Measurements from ENCODE around the gene WWTR1. TPM values are rescaled to one million over a fixed set of nuclear protein-coding genes. Genes with fewer than 3 reads are reported as not detected.

The WWTR1 gene
- total RNA-seq, 1 donor from 2014 or later = 143 TPM

- intact Hi-C loops (cut with DNase I) = no loop called here
- ATAC-seq (peak; percentile 22), DNase-seq (ENCODE audit: low spot score) (no peak)
Measured at GRCh38 chr3:149604125-149604875, 53.5 kb downstream of the WWTR1 start.

DNA sequence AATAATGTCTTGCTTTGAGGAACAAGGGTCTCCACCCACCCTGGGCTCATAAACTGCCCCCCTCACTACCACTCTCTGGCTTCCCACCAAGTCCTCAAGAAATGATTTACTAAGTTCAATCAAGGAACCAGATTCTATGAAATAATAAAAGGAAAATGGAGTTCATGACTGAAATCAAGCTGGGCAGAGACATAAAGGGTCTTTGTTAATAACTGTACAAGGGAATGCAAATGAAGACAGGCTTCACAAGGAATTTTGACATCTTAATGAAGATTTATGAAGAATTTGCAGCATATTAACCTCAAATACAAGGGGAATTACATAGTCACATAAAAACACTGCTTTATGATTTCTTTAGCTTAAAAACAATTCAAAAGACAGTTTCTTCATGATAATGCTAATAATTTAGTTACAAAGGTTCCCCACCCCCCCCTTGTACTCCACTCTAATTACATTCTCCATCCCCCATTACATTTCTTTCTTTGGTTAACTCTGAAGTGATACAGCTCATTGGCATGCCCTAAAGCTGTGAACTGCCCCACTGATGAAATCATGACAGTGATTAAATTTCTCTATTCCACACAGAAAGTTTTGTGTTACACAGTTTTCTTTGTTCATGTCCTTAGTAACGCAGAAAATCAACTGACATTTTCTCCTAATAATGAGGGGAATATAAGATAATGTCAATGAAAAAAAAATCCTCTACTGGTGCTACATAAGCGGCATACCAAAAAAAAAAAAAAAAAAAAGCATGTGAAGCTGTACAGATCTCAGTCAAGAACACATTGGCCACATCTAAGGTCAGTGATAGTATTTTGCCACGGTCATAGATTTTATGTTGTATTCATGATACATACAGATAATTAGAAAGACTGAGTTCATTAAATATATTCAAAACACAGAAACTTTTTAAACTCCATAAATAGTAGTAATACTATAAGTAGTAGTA lies 54.4 kb downstream of the WWTR1 start:
- DNase-seq (ENCODE audit: low spot score) = no peak
- no peak for ATAC-seq
- intact Hi-C loops (cut with DNase I) = no loop called here

- intact Hi-C loops (cut with DNase I) = no loop called here
- DNase-seq (ENCODE audit: low spot score) = no peak
- no peak for ATAC-seq
Measured at GRCh38 chr3:149600634-149601033, 57.2 kb downstream of the WWTR1 start.

DNA sequence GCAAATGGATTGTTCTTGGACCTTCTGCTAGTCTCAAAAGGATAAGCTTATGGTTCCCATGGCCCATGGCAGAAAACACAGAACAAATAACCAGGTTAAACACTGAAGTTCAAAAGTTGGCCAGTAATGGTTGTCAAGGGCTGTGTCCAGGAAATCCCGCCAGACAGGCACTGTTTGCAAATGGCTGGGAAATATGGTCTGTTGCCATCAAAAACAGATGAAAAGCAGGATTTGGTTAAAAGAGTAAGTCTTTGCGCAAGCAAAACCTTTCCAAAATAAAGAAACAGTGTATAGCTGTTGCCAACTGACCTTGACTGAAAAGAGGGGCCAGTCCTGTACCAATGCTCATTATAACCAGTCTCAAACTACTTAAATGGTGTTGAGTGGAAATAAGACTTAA lies 58.6 kb downstream of the WWTR1 start:
- ATAC-seq (peak; percentile 91), DNase-seq (ENCODE audit: low spot score) (no peak)
- intact Hi-C loops (cut with DNase I) = no loop called here

DNA sequence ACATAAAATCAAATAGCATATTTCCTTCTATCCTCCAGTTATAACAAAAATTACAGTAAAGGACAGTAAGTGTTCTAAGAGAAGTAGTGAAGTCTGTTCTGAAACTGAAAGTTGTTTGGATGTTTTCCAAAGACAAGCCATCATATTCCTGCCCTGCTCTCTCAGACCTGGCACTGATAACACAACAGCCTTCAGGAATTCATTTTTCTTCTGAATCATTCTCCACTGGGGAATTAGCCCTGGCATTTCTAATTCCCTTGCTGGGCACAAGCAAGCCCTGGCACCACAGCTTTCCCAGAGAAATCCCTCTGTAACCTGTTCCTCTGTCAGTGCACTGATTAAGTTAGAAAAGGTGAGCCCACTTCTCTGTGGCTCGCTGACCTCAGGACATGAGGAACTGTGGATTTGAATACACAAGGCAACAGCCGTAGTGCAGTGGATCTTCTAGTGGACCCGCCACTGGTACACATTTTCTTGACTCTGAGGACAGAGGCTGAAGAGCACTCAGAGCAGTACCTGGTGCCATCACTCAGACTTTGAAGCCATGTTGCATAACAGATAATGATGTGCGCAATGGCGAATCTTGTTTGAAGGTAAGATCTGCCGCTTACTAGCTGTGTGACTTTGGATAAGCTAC lies 61.6 kb downstream of the WWTR1 start:
- no peak for ATAC-seq
- DNase-seq (ENCODE audit: low spot score) = no peak
- intact Hi-C loops (cut with DNase I) = no loop called here

GRCh38 chr3:149593418-149594160 lies 64.2 kb downstream of the WWTR1 start:
- ATAC-seq = no peak
- no peak for DNase-seq (ENCODE audit: low spot score)
- intact Hi-C loops (cut with DNase I) = no loop called here

GRCh38 chr3:149592758-149593240 lies 65.0 kb downstream of the WWTR1 start:
- no peak for DNase-seq (ENCODE audit: low spot score)
- intact Hi-C loops (cut with DNase I) = no loop called here
- ATAC-seq = peak; percentile 74

DNA sequence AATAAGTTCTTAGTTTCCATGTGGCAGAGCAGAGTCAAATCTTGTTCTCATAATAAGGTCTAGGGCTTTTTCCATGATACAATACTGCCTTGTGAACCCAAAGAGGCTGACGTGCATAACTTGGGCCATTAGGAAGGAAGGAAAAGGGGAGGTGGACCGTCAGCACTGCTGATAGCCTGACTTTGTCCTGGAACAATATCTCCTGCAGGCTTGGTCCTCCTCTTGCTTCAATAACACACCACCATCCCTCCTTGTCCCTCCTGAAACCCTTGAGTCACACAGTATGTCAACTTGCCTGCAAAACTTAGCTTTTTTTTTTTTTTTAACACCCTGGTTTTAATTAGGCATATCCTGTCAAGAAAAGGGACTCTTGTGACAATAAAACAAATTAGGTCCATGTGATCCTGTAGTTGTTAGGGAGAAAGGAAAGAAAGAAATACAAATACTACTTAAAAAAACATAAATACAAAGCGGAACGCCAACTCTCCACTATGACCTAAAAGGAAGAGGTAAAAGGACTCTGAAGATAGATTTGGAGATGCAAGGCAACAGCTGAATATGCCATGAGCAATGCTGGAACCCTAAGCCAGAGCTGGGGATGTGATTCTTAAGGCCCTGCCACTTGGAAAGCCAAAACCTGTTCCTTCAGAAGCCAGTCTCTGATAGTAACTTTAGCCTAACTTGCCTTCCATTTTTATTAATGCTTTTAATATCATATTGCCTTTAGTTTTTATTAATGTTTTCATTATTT lies 67.0 kb downstream of the WWTR1 start:
- intact Hi-C loops (cut with DNase I) = no loop called here
- no peak for DNase-seq (ENCODE audit: low spot score)
- peak; percentile 29 for ATAC-seq

DNA sequence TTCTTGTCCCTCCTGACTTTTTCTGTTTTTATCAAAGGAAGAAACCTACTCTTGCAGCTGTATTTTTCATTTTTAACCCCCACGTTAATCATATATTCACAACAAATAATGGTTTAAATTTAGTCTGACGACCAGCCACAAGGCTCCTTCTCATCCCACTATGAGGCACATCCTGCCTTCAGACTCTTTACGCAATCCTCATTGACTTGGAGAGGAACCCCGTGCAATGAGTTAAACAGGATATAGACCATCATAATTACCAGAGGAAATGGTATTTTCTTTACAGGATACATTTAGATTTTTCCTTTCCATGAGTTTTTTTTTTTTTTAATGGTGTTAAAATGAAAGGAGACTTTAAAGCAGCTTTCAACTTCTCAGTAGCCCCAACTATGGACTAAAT lies 68.5 kb downstream of the WWTR1 start:
- ATAC-seq (no peak), DNase-seq (ENCODE audit: low spot score) (no peak)
- intact Hi-C loops (cut with DNase I) = no loop called here

DNA sequence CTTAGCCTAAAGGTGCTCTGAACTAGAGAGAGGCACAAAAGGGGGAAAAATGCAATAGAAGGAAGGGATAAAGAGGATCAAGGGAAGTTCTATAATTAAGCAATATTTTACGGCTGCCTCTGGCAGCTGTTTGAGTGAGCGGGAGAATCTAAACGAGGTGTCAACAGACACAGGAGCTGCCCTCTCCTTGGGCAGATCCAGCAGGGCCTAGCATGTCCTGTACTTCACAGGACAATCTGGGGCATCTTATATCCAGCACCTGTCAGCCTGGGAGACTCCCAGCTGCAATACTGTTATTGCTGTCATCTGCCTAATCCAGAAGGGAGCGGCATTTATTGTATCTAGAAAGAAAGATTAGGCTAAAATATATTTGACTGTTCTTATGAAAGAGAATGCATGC lies 68.9 kb downstream of the WWTR1 start:
- ATAC-seq = no peak
- intact Hi-C loops (cut with DNase I) = no loop called here

GRCh38 chr3:149587383-149587782 lies 70.4 kb downstream of the WWTR1 start:
- no peak for ATAC-seq
- no peak for DNase-seq (ENCODE audit: low spot score)
- intact Hi-C loops (cut with DNase I) = no loop called here

More for the DNA sequence above, 68.9 kb downstream of the WWTR1 start:
- no peak for DNase-seq (ENCODE audit: low spot score)

DNA sequence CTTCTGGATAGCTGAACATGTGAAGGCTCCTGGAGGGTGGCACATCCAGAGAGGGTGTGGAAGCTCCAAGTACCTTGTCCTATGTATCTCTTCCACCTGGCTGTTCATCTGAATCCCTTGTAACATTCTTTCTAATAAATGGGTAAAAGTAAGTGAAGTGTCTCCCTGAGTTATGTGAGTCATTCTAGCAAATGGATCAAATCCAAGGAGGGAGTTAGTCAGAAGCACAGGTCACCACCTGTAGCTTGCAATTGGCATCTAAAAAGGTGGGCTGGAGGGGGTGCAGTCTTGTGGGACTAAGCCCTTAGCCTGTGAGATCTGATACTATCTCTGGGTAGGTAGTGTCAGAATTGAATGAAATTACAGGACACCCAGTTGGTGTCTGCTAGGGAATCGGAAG lies 71.0 kb downstream of the WWTR1 start:
- ATAC-seq (no peak), DNase-seq (ENCODE audit: low spot score) (no peak)
- intact Hi-C loops (cut with DNase I) = no loop called here

- intact Hi-C loops (cut with DNase I) = no loop called here
- ATAC-seq (no peak), DNase-seq (ENCODE audit: low spot score) (no peak)
Measured at GRCh38 chr3:149585401-149585726, 72.5 kb downstream of the WWTR1 start.

GRCh38 chr3:149583921-149584635 lies 73.7 kb downstream of the WWTR1 start:
- no peak for ATAC-seq
- DNase-seq (ENCODE audit: low spot score) = no peak
- intact Hi-C loops (cut with DNase I) = no loop called here

GRCh38 chr3:149582395-149582794 lies 75.4 kb downstream of the WWTR1 start:
- DNase-seq (ENCODE audit: low spot score) (no peak), ATAC-seq (peak; percentile 7)
- intact Hi-C loops (cut with DNase I) = no loop called here

GRCh38 chr3:149581681-149582370 lies 76.0 kb downstream of the WWTR1 start:
- intact Hi-C loops (cut with DNase I) = no loop called here
- ATAC-seq = peak; percentile 85
- DNase-seq (ENCODE audit: low spot score) = no peak

- ATAC-seq = no peak
- intact Hi-C loops (cut with DNase I) = no loop called here
- no peak for DNase-seq (ENCODE audit: low spot score)
Measured at GRCh38 chr3:149581248-149581647, 76.6 kb downstream of the WWTR1 start.
